Stimulated activated memory B cell treated with anti-CD40 and anti-IgM and Interleukin-4, amounts not matched to agents 10 μg/mL and 1 μg/mL and 100 μg/mL, for 72 hours (primary cell): ENCODE results near the gene ZNF821.
A peak's percentile ranks its signal among the peaks of the same experiment; 100 is the strongest.
"Not testable (repeated sequence)": the region's sequence is repeated elsewhere in the genome, so short reads cannot be mapped to it uniquely, and the experiment has no call there.

Source experiments
- ATAC-seq: fragments of 150-1000 bp; cut with Tn5 transposase; 2 replicates; pipeline ENCODE4 v1.10.0; 2021
- H3K27ac Mint-ChIP-seq: one replicate; pipeline ENCODE4 v1.8.0; 2022; ENCODE audit warnings: mild to moderate bottlenecking, mixed read lengths
- H3K27me3 Mint-ChIP-seq: one replicate; pipeline ENCODE4 v1.8.0; 2022; ENCODE audit warnings: mixed read lengths
- H3K36me3 Mint-ChIP-seq: one replicate; pipeline ENCODE4 v1.8.0; 2022; ENCODE audit warnings: mixed read lengths
- H3K4me1 Mint-ChIP-seq: one replicate; pipeline ENCODE4 v1.8.0; 2022; ENCODE audit warnings: mixed read lengths
- H3K4me3 Mint-ChIP-seq: one replicate; pipeline ENCODE4 v1.8.0; 2022; ENCODE audit warnings: mild to moderate bottlenecking, moderate library complexity, mixed read lengths
- H3K9me3 Mint-ChIP-seq: one replicate; pipeline ENCODE4 v1.8.0; 2022; ENCODE audit warnings: mixed read lengths

Gene ZNF821

GRCh38 chr16:71826533-71827017, 57.4 kb downstream of the ZNF821 start:
- H3K27me3 Mint-ChIP-seq = no peaks in the 10 kb centered on the region
- no peaks in the 10 kb centered on the region for H3K4me1 Mint-ChIP-seq
- H3K4me3 Mint-ChIP-seq = no peak overlapping the region
- H3K9me3 Mint-ChIP-seq = no peaks in the 10 kb centered on the region
- peaks cover 17% of the 10 kb centered on the region for H3K36me3 Mint-ChIP-seq
- ATAC-seq = no peak
- no peak overlapping the region for H3K27ac Mint-ChIP-seq

GRCh38 chr16:71817155-71817500, 66.9 kb downstream of the ZNF821 start:
- H3K4me3 Mint-ChIP-seq = peak overlapping the region; percentile 50
- not testable (repeated sequence) for ATAC-seq, H3K9me3 Mint-ChIP-seq, H3K36me3 Mint-ChIP-seq, H3K27me3 Mint-ChIP-seq
- H3K4me1 Mint-ChIP-seq = peaks cover 42% of the 10 kb centered on the region
- H3K27ac Mint-ChIP-seq = peak overlapping the region; percentile 96

GRCh38 chr16:71811261-71811803, 72.7 kb downstream of the ZNF821 start:
- Mint-ChIP-seq H3K4me3 (no peak overlapping the region), H3K9me3 (no peaks in the 10 kb centered on the region), H3K27me3 (no peaks in the 10 kb centered on the region), H3K4me1 (peaks cover 17% of the 10 kb centered on the region), H3K36me3 (peaks cover 9% of the 10 kb centered on the region), H3K27ac (no peak overlapping the region)
- ATAC-seq = no peak

GRCh38 chr16:71810155-71810530, 73.8 kb downstream of the ZNF821 start:
- H3K4me3 Mint-ChIP-seq = peak overlapping the region; percentile 94
- H3K36me3 Mint-ChIP-seq, ATAC-seq, H3K27me3 Mint-ChIP-seq, H3K9me3 Mint-ChIP-seq: not testable (repeated sequence)
- peak overlapping the region; percentile 100 for H3K27ac Mint-ChIP-seq
- H3K4me1 Mint-ChIP-seq = peaks cover 11% of the 10 kb centered on the region
